ENCODE results near the gene IL6ST.
"Not testable (repeated sequence)": the region's sequence is repeated elsewhere in the genome, so short reads cannot be mapped to it uniquely, and the experiment has no call there.

The IL6ST gene

GRCh38 chr5:55994495-55994997 lies at the start of gene IL6ST:
Gene IL6ST (minus strand): TSS chr5:55994963. CDS start chr5:55976278, 18,685 bp downstream.
- DNase-seq (ENCODE audit: low read depth): peak; percentile 68

GRCh38 chr5:56039985-56040384 lies 45.2 kb upstream of the IL6ST start:
- no peak for DNase-seq (ENCODE audit: low read depth)

DNA sequence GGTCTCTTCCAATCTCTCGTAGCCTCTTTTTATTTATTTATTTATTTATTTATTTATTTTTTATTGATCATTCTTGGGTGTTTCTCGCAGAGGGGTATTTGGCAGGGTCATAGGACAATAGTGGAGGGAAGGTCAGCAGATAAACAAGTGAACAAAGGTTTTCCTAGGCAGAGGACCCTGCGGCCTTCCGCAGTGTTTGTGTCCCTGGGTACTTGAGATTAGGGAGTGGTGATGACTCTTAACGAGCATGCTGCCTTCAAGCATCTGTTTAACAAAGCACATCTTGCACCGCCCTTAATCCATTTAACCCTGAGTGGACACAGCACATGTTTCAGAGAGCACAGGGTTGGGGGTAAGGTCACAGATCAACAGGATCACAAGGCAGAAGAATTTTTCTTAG lies 43.4 kb upstream of the IL6ST start:
- DNase-seq (ENCODE audit: low read depth): not testable (repeated sequence)

DNA sequence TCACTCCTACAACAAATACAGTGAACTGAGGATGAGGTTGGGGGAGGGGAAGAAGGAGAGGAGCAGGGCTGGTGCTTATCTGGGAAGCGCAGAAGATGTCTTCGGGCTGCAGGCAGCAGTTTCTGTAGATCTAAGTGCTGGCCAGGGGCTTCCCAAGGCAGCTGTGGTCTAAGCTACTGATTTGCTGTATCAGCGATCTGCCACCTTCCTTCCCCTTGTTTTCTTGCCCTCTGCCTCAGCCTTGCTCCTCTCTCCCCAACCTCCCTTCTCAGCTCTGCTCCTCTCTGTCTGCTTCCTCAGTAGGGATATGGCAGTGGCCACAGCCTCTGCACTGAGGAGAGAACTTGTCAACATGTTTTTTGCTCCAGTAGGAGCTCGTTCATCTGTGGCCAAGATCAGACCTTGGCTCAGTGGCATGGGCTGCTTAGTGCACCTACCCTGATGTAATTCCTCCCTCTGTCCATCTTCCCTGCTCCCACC lies 42.8 kb upstream of the IL6ST start:
- no peak for DNase-seq (ENCODE audit: low read depth)

DNA sequence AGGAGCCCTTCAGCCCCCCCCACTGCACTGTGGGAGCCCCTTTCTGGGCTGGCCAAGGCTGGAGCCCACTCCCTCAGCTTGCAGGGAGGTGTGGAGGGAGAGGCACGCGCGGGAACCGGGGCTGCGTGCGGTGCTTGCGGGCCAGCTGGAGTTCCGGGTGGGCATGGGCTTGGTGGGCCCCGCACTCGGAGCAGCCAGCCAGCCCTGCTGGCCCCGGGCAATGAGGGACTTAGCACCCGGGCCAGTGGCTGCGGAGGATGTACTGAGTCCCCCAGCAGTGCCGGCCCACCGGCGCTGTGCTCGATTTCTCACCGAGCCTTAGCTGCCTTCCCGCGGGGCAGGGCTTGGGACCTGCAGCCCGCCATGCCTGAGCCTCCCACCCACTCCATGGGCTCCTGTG lies 40.6 kb upstream of the IL6ST start:
- DNase-seq (ENCODE audit: low read depth): not testable (repeated sequence)

GRCh38 chr5:56029871-56030630 lies 35.3 kb upstream of the IL6ST start:
- peak; percentile 34 for DNase-seq (ENCODE audit: low read depth)

- no peak for DNase-seq (ENCODE audit: low read depth)
These were observed 34.7 kb upstream of the IL6ST start for GRCh38 chr5:56029457-56029856.

DNA sequence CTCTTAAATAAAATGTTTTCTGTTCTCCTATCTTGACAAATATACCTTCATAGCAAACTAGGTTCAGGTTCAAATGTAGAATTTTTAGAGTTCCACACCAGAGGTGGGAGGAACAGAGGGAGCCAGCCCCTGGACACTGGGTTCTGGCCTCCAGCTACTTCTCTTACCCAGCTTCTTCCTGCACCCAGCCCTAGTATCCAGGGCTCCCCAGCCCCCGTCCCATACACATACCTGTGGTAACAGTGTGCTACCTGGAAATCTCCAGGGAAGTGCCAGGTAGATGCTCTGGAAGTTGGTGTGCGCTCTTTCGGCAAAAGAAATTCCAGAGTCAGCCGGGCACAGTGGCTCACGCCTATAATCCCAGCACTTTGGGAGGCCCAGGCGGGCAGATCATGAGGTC lies 33.9 kb upstream of the IL6ST start:
- DNase-seq (ENCODE audit: low read depth): no peak

DNA sequence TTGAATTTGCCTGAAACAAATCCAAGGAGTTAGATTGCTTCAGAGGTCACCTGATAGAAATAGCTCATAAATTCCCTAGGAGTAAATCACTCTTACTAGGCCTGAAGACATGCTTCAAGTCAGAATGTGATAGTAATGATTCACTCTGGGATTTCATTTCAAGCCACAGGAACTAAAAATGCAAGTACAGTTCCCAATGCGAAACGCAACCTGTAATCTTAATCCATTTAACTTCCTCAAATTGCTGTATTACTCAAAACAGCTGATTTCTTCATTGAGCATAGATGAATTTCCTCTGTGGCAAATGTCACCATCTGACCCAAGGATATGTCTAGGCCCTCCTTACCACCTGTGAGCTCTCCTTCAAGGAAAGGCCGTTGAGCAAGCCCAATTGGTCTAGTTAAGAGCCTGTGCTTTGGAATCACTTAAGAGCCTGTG lies 32.1 kb upstream of the IL6ST start:
- DNase-seq (ENCODE audit: low read depth): peak; percentile 96

DNA sequence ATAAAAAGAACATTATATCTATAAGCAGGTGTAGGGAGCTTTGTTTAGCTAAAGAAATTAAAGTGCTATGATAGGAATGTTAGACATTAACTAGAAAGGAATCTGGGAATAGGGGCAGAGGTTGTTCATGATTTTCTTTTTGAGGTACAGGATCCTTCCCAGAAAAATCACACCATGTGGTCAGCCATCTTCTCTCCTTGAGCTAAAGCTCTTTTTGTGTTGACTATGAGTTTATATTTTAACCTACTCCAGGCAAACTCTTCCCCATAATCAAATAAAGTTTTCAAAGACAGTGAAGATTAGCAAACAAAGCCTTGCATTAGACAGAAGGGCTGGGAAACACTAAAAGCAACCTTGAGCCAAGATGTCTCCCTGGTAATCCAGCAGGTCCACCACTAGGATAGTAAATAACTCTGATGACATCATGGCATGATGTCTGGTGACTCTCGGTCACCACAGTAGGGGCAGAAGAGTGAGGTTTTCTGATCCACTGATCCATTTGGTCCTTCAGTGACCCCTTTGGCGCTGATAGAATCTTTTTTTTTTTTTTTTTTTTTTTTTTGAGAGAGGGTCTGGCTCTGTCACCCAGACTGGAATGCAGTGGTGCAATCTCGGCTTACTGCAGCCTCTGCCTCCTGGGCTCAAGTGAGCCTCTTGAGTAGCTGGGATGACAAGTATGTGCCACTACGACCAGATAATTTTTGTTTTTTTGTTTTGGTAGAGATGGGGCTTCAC lies 30.6 kb upstream of the IL6ST start:
- peak; percentile 13 for DNase-seq (ENCODE audit: low read depth)

- no peak for DNase-seq (ENCODE audit: low read depth)
These were observed 30.0 kb upstream of the IL6ST start for GRCh38 chr5:56024810-56025150.

DNA sequence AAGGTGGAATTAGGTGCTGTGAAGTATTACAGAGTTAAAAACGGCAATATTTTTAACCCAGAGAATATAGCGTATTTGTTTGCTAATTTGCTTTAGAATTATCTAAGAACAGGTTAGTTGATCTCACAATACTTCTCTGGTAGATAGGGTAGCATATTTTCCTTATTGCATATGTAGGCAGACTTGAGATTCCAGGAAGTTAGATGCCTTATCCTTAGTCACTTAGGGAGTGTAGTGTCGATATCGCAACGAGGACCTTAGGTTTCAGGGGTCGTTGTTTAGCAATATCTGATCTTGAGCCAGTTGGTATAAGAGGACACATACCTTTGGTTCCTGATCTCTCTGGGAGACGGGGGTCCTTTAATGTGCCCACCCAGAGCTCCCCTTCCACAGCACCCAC lies 28.5 kb upstream of the IL6ST start:
- no peak for DNase-seq (ENCODE audit: low read depth)

DNA sequence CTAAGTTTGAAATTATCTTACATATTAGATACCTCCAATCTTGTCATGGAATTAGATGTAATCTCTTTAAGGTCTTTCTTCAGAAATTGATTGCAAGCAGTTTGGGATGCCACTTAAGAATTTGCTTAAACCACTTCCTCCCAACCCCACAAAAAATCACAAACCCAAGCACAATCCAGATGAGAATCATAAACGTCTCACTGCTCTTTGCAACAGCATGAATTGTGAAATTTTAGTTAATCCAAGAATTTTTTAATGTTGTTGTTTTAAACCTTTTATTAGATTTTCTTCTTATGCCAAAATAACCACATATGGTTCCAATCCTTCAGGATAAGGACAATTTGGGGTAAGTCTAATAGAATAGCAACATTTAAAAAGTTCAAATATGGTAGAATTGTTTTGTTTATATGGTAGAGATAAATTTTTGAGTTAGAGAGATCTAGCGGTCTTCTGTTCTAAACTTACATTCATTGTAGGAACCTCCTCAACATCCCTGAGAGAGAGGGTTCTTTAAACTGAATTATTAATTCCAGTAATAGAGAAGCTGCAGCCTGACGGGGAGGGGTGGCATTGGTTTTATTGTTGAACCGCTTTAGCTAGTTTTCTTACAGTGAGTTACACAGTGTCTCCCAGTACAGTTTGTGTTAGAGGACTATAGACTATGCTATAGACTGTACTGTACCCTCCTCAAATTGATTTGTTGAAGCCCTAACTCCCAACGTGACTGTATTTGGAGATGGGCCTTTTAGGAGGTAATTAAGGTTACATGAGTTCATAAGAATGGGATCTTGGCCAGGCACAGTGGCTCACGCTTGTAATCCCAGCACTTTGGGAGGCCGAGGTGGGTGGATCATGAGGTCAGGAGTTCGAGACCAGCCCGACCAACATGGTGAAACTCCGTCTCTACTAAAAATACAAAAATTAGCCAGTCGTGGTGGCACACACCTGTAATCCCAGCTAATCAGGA lies 24.8 kb upstream of the IL6ST start:
- DNase-seq (ENCODE audit: low read depth): peak; percentile 83

- DNase-seq (ENCODE audit: low read depth): no peak
These were observed 24.1 kb upstream of the IL6ST start for GRCh38 chr5:56018832-56019231.

DNA sequence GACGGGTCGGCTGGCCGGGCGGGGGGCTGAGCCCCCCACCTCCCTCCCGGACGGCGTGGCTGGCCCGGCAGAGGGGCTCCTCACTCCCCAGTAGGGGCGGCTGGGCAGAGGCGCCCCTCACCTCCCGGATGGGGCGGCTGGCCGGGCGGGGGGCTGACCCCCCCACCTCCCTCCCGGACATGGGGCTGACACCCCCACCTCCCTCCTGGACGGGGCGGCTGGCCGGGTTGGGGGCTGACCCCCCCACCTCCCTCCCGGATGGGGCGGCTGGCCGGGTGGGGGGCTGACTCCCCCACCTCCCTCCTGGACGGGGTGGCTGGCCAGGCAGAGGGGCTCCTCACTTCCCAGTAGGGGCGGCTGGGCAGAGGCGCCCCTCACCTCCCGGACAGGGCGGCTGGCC lies 19.9 kb upstream of the IL6ST start:
- DNase-seq (ENCODE audit: low read depth): not testable (repeated sequence)

GRCh38 chr5:56013939-56014338 lies 19.2 kb upstream of the IL6ST start:
- not testable (repeated sequence) for DNase-seq (ENCODE audit: low read depth)

DNA sequence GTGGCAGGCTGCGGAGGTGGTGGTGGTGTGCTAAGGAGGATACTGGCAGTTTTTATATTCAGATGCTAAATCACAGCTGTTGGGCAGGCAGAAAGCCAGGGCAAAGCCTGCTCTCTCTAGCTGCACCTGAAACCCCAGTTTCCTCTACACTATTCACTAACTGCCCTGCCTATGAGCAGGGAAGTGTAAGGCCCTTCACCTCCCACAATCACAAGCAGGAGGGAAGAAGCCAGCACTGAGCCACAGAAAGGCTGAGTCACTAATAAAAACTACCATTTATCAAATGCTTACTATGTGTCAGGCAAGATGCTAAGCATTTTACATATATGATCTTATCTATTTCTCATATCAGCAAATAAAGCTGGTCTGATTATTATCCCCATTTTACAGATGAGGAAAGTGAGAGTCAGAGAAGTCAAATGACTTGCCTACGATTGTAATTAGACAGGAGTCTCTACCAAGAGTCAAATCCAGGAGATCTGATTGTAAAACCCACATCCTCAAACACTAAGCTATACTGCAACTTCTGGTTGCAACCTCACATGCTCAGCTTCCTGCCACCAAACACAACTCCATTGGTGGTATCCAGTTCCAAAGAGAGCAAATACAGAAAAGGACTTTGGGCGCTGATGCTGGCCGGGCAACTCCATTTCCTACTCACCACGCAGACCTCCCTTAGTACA lies 17.7 kb upstream of the IL6ST start:
- peak; percentile 41 for DNase-seq (ENCODE audit: low read depth)

GRCh38 chr5:56011835-56012234 lies 17.1 kb upstream of the IL6ST start:
- peak; percentile 96 for DNase-seq (ENCODE audit: low read depth)

- DNase-seq (ENCODE audit: low read depth): no peak
These were observed 15.7 kb upstream of the IL6ST start for GRCh38 chr5:56010431-56010830.

DNA sequence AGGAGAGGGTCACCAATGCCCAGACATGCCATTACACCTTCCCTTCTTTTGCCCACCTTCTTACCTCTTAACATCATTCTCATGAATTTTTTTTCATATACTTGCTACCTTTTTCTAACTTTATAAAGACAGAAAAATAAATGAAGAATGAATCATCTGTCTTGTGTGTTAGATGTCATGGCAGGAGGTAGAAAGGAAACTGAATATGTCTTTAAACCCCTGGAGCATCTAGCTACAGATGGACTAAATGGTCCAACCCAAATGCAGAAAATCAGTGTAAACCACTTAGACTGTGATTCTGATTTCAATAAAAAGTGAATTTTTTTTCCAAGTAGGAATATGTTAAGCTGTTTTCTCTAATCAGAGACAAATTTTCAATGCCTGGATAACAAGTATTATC lies 11.8 kb upstream of the IL6ST start:
- DNase-seq (ENCODE audit: low read depth): no peak

DNA sequence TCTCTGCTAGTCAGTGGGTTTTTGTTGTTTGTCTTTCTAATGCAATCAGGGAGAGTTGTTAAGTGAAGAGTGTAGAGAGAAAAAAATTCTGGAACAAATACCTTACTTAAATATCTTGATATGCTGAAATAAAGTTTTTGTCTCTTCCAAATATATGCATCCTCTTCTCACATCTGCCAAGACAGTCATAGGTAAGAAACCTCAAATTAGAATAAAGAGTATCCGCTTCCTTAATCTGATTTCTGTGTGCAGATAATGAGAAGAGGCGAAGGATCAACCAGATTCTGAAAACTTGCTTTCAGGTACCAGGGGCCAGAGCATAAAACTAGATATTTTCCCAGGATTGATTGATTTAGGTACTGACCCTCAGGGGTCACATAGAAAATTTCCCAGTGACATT lies 11.3 kb upstream of the IL6ST start:
- no peak for DNase-seq (ENCODE audit: low read depth)

Measured in fibroblast of gingiva (primary cell).